GM19238 (cell line): ENCODE results near the gene FAM98B.

Source experiments
- DNase-seq: peaks from one replicate; pipeline ENCODE4 v3.0.0; 2011; ENCODE audit warnings: low spot score; ENCODE audit not compliant: insufficient read length

The FAM98B gene

GRCh38 chr15:38461066-38461833, 7.3 kb downstream of the FAM98B start:
- DNase-seq = no peak

- DNase-seq = no peak
Observed at GRCh38 chr15:38463893-38464292, 10.0 kb downstream of the FAM98B start.

GRCh38 chr15:38464675-38465074, 10.7 kb downstream of the FAM98B start:
- DNase-seq = no peak

DNA sequence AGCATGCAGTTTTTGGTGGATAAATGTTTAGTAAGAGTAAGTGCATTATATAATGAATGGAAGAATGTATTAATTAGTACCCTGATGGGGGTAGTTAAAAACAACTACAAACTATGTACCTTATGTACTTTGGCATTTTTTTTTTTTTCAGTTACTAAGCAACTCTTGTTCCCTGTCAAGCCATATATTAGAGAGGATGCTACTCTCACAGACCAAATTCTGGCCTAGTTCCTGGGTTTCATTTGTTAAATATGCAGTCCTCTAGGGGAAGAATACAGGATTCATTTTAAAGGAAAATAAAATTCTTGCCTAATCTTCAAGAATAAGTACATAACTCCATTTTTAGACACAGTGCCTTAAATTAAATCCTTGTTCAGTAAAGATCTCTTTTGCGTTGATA, 16.9 kb downstream of the FAM98B start:
- no peak for DNase-seq

DNA sequence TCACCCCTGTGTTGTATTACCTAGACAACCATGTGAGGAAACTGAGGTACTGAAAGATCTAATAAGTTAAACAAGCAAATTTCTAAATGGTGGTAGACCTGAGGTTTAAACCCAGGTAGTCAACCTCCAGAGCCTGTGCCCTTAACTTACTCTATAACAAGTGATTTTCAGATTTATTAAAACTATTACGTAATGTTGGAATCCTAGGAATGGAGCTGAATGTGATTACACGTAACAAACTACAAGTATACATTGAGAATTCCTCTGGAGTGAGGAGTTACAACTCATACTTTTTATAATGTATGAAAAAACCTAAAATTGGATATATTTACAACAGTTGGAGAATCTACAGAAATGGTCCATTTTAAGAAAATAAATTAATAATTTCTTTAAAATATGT, 18.0 kb downstream of the FAM98B start:
- DNase-seq = no peak

DNA sequence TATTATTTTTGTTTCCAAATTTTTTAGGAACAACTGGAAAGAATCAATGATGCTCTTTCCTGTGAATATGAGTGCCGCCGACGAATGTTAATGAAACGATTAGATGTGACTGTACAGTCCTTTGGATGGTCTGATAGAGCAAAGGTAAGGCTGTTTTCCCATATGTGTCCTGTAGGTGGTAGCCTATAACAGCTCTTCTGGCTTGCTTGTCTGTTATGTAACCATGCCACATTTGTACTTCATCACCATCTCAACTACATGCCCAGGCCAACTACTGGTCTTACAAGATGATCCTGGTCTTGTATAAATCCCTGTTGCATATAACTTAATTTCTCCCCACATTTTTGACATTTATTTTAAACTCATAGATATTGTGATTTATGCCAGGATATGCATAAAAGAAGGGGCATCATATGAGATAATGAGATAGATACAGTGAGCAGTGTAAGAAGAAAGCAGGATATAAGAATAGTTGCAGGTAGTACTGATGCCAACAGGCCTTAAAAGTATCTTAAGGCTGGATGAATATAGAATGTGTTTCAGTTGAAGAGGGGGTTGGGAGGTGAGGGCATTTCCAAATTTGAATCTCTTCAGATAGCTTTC, 20.3 kb downstream of the FAM98B start:
- DNase-seq = no peak

GRCh38 chr15:38475361-38475760, 21.4 kb downstream of the FAM98B start:
- no peak for DNase-seq

DNA sequence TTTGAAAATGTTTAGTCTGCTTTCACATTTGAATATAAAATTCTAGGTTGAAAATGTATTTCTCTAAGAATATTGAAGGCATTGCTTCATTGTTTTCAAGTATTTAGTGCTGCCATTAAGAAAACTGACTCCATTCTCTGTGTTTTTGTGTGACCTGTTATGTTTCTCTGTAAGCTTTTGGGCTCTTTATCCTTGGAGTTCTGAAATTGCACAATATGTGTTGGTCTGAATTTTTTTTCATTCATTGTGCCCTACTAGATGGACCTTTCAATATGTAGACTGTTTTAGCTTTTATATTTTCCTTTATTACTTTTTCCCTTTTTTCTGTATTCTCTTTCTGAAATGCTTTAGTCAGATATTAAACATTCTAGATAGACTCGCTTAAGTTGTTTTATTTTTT, 22.2 kb downstream of the FAM98B start:
- no peak for DNase-seq

- DNase-seq = no peak
Observed at GRCh38 chr15:38477637-38478036, 23.7 kb downstream of the FAM98B start.

DNA sequence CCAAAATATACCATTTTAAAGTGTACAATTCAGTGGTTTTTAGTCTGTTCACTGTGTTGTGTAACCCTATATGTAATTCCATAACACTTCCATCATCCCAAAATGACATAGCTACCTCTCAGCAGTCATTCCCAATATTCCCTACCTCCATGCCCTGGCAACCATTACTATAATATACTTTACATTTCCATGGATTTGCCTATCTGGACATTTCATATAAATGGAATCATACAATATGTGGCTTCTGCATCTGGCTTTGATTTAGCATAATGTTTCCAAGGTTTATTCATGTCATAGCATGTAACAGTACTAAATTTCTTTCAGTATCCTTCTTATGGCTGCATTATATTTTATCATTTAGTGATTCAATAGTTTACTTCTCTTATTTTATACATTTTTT, 25.3 kb downstream of the FAM98B start:
- DNase-seq = no peak

DNA sequence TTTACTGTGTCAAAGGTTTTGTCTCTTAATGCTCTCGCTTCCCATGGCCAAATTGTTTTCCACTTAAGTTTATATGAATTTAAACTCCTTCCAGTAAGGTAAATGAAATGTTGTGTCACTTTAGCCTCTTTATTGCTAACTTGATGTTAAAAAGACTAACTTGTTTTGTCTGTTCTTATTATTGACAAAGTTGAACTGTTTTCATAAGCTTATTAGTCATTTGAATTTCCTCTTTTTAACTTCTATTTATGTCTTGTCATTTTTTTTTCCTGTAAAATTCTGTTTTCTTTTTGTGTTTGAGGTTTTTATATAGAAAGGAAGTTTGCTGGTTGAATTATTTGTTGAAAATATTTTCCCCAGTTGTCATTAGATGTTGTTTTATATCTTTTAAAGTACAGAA, 25.8 kb downstream of the FAM98B start:
- no peak for DNase-seq

DNA sequence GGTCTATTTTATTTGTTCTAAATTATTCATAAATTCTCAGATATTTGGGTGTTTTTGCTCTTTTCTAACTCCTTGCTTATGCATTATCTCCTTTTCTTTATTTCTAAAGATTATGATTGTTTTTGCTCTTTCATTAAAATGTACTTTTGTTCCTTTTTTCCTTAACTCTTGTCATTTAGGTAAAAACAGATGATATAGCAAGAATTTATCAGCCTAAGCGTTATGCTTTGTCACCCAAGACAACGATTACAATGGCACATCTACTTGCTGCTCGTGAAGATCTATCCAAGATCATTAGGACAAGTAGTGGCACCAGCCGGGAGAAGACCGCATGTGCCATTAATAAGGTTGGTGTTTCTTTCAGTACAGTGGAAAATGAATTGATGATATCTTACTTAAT, 27.2 kb downstream of the FAM98B start:
- no peak for DNase-seq

- DNase-seq = no peak
Observed at GRCh38 chr15:38481761-38482160, 27.8 kb downstream of the FAM98B start.

GRCh38 chr15:38482572-38482971, 28.6 kb downstream of the FAM98B start:
- no peak for DNase-seq

GRCh38 chr15:38486936-38487335, 33.0 kb downstream of the FAM98B start:
- DNase-seq = no peak

DNA sequence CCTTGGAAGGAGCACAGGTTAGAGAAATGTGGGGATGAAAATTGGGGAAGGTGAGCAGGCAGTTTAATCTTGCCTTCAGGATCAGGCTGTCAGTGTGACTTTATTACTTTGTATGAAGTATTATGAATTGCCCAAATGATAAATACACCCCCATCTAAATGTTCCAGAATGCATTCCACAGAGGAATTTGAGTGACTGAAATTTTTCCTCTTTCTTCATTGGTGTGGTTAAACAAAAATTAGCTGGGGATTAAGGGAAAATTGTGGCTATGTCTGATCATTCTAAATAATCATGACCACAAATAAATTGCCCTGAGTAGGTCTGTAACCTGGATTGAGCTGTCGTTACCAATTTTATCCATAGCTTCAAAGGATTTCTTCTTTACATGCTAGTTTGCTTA, 33.5 kb downstream of the FAM98B start:
- no peak for DNase-seq

DNA sequence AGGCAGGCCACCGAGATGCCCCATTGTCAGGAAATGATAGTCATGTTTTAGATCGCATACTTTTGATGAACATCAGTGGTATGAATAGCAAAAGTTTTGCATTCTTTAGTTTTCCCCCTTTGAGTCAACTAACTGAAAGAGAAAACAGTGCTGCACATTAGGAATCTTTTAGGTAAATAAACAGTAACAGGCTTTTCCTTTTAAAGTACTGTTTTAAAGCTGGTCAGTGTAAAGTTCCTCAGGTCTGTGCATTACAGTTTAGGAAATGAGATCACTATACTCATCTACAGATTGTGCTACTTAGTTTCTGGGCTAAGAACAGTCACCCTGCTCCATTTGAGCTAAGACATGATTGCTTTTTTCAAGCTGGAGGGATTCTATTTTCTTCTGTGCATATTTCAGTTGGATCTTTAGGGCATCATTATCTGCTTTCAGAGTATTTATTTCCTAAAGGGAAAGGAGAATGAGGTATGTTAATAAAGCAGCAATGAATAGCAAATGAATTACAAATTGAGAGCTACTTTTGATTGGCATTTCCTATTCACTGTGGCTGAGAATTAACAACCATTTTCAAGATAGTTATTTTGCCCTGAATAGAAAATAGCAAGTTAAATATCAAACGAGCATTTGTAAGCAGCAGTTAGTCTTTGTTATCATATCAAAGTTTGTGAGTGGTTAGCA, 36.5 kb downstream of the FAM98B start:
- DNase-seq = no peak

GRCh38 chr15:38496151-38496550, 42.2 kb downstream of the FAM98B start:
- no peak for DNase-seq

GRCh38 chr15:38499651-38500050, 45.7 kb downstream of the FAM98B start:
- DNase-seq = no peak

GRCh38 chr15:38503496-38503895, 49.6 kb downstream of the FAM98B start:
- DNase-seq = no peak

- DNase-seq = no peak
Observed at GRCh38 chr15:38504680-38505467, 50.9 kb downstream of the FAM98B start.

DNA sequence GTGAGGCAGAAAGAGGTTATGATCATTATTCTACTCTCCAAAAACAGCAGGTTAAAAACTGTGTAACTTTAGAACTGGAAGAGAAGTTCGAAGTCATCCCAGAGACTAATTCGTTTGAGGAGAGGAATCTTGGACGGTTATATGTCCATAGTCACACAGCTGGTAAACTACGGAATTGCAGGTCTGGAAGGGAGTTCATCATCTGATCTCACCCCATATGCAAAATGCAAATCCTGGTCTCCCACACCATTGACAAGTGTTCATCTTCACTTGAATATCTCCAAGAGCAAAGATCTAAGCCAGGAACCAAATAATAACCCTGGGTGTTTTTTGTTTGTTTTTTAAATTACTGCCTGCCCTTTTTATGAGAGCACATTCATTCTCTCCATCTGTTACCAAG, 53.1 kb downstream of the FAM98B start:
- DNase-seq = no peak
